ENCODE results near the gene WDR36.

WDR36 gene

DNA sequence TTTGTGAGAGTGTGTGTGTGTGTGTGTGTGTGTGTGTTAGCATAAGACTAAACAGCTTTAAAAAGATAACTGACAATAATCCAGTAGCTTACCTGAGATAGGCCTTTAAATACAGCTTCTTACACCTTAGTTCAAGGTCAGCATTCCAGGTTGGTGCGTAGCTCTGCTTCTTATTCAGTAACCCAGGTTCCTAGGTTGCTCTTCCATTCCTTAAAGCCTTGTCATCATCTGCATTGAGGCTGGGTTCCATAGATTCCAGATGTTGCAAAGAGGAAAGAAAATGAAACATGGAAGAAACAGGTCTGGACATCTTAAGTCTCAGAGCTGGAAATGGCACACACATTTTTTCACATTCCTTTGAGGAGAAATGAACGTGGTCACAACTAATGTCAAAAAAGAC lies 78.1 kb downstream of the WDR36 start:
- H3K36me3 ChIP-seq (ENCODE audit: control insufficient read depth, insufficient read depth, low read length) = no peaks in the 10 kb centered on the region
- H3K4me1 ChIP-seq (ENCODE audit: control insufficient read depth, insufficient read depth, low read length) = no peaks in the 10 kb centered on the region
- no peak overlapping the region for H3K27ac ChIP-seq (ENCODE audit: insufficient read depth, low read depth, low read length, poor library complexity, severe bottlenecking)
- no peak overlapping the region for H3K4me3 ChIP-seq (ENCODE audit: insufficient read depth, low read depth, low read length)
- no peaks in the 10 kb centered on the region for H3K27me3 ChIP-seq (ENCODE audit: control insufficient read depth, insufficient read depth, low read length, poor library complexity, severe bottlenecking)
- WGBS, 2 experiments = 90 to 93% methylated on average over 2 of the region's 2 CpGs
- no peaks in the 10 kb centered on the region for H3K9me3 ChIP-seq (ENCODE audit: control insufficient read depth, low read length)

DNA sequence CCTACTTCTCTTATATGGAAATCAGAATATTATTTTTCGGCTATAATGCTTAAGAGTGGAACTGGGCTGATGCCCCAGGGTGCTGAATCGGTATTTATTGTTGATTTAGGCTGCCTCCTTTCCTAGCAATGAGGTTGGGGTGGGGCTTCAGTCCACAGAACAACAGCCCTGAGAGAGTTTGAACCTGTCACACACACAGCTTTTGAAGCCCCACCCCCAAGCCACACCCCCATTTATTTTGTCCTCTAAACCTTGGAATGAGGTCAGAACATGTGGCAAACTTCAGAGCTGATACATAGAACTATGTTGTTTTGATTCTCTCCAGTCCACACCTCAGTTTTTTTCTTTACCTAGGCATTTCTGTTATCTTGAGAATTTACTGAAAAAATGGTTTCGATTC lies 80.4 kb downstream of the WDR36 start:
- 73 to 91% methylated on average over 1 to 3 of the region's 3 CpGs for WGBS, 2 experiments
- no peaks in the 10 kb centered on the region for H3K9me3 ChIP-seq (ENCODE audit: control insufficient read depth, low read length)
- H3K27ac ChIP-seq (ENCODE audit: insufficient read depth, low read depth, low read length, poor library complexity, severe bottlenecking) = no peak overlapping the region
- H3K36me3 ChIP-seq (ENCODE audit: control insufficient read depth, insufficient read depth, low read length) = no peaks in the 10 kb centered on the region
- H3K27me3 ChIP-seq (ENCODE audit: control insufficient read depth, insufficient read depth, low read length, poor library complexity, severe bottlenecking) = no peaks in the 10 kb centered on the region
- H3K4me1 ChIP-seq (ENCODE audit: control insufficient read depth, insufficient read depth, low read length) = no peaks in the 10 kb centered on the region
- H3K4me3 ChIP-seq (ENCODE audit: insufficient read depth, low read depth, low read length) = no peak overlapping the region

GRCh38 chr5:111173476-111173875 lies 81.3 kb downstream of the WDR36 start:
- Histone ChIP-seq H3K9me3 (ENCODE audit: control insufficient read depth, low read length) (no peaks in the 10 kb centered on the region), H3K36me3 (ENCODE audit: control insufficient read depth, insufficient read depth, low read length) (no peaks in the 10 kb centered on the region), H3K4me1 (ENCODE audit: control insufficient read depth, insufficient read depth, low read length) (no peaks in the 10 kb centered on the region), H3K27me3 (ENCODE audit: control insufficient read depth, insufficient read depth, low read length, poor library complexity, severe bottlenecking) (no peaks in the 10 kb centered on the region), H3K27ac (ENCODE audit: insufficient read depth, low read depth, low read length, poor library complexity, severe bottlenecking) (no peak overlapping the region), H3K4me3 (ENCODE audit: insufficient read depth, low read depth, low read length) (no peak overlapping the region)
- 91 to 96% methylated on average over 1 to 2 of the region's 2 CpGs for WGBS, 2 experiments
